GM23338 (cell line): Measurements from ENCODE around the gene C1QTNF8.

Experiments
- CREB1 ChIP-seq: fragments of 250-450 bp; sonication (Bioruptor Pico); IDR thresholded peaks from 2 replicates; pipeline ENCODE4 v1.5.0; 2020; ENCODE audit warnings: low read depth, mild to moderate bottlenecking, moderate library complexity
- ETS1 ChIP-seq: IDR thresholded peaks from 2 replicates; pipeline ENCODE4 v1.6.1; 2016; ENCODE audit warnings: antibody characterized with exemption
- EZH2 ChIP-seq: fragments of 200-600 bp; sonication (generic); IDR thresholded peaks from one replicate; pipeline ENCODE4 v1.8.0; 2017; ENCODE audit warnings: antibody characterized with exemption, mild to moderate bottlenecking, low read depth; ENCODE audit not compliant: unreplicated experiment
- EZH2phosphoT487 ChIP-seq: fragments of 200-600 bp; sonication (generic); IDR thresholded peaks from one replicate; pipeline ENCODE4 v1.8.1; 2018; ENCODE audit warnings: antibody characterized with exemption; ENCODE audit not compliant: unreplicated experiment
- JUNB ChIP-seq: IDR thresholded peaks from one replicate; pipeline ENCODE4 v1.6.1; 2016; ENCODE audit warnings: antibody characterized with exemption; ENCODE audit not compliant: unreplicated experiment
- POLR2AphosphoS5 ChIP-seq: IDR thresholded peaks from 2 replicates; pipeline ENCODE4 v1.6.1; 2016; ENCODE audit warnings: antibody characterized with exemption, low read depth
- STAT1 ChIP-seq: IDR thresholded peaks from one replicate; pipeline ENCODE4 v1.6.1; 2016; ENCODE audit warnings: antibody characterized with exemption; ENCODE audit not compliant: unreplicated experiment
- ZNF114 ChIP-seq: fragments of 250-450 bp; sonication (Bioruptor Pico); IDR thresholded peaks from 2 replicates; pipeline ENCODE4 v1.5.0; 2020; ENCODE audit warnings: mild to moderate bottlenecking, moderate library complexity
- ZNF331 ChIP-seq: fragments of 250-450 bp; sonication (Bioruptor Pico); IDR thresholded peaks from 2 replicates; pipeline ENCODE4 v1.5.0; 2020; ENCODE audit warnings: low read depth, mild to moderate bottlenecking, moderate library complexity
- TF ChIP-seq, protein P1 (sequence below), 2 experiments: fragments of 200-600 bp in 1 of 2; sonication (generic) in 1 of 2; conservative IDR thresholded peaks; 2 replicates each; pipeline versions ENCODE4 v1.5.1 to v1.6.1; 2016 to 2017; ENCODE audit warnings: antibody characterized with exemption in 2 of 2, low read depth in 2 of 2, mild to moderate bottlenecking in 2 of 2, moderate library complexity in 1 of 2
- TF ChIP-seq, protein P2 (sequence below): IDR thresholded peaks from one replicate; pipeline ENCODE4 v1.6.1; 2018; ENCODE audit warnings: antibody characterized with exemption; ENCODE audit not compliant: unreplicated experiment

GRCh38 chr16:1125471-1125870, 29.4 kb upstream of the C1QTNF8 start:
- TF ChIP-seq, protein P1, sequence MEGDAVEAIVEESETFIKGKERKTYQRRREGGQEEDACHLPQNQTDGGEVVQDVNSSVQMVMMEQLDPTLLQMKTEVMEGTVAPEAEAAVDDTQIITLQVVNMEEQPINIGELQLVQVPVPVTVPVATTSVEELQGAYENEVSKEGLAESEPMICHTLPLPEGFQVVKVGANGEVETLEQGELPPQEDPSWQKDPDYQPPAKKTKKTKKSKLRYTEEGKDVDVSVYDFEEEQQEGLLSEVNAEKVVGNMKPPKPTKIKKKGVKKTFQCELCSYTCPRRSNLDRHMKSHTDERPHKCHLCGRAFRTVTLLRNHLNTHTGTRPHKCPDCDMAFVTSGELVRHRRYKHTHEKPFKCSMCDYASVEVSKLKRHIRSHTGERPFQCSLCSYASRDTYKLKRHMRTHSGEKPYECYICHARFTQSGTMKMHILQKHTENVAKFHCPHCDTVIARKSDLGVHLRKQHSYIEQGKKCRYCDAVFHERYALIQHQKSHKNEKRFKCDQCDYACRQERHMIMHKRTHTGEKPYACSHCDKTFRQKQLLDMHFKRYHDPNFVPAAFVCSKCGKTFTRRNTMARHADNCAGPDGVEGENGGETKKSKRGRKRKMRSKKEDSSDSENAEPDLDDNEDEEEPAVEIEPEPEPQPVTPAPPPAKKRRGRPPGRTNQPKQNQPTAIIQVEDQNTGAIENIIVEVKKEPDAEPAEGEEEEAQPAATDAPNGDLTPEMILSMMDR (conservative IDR thresholded peaks at IDR 0.05; ENCODE audit: low read depth in 2 of 2): no peak
- TF ChIP-seq, protein P2, sequence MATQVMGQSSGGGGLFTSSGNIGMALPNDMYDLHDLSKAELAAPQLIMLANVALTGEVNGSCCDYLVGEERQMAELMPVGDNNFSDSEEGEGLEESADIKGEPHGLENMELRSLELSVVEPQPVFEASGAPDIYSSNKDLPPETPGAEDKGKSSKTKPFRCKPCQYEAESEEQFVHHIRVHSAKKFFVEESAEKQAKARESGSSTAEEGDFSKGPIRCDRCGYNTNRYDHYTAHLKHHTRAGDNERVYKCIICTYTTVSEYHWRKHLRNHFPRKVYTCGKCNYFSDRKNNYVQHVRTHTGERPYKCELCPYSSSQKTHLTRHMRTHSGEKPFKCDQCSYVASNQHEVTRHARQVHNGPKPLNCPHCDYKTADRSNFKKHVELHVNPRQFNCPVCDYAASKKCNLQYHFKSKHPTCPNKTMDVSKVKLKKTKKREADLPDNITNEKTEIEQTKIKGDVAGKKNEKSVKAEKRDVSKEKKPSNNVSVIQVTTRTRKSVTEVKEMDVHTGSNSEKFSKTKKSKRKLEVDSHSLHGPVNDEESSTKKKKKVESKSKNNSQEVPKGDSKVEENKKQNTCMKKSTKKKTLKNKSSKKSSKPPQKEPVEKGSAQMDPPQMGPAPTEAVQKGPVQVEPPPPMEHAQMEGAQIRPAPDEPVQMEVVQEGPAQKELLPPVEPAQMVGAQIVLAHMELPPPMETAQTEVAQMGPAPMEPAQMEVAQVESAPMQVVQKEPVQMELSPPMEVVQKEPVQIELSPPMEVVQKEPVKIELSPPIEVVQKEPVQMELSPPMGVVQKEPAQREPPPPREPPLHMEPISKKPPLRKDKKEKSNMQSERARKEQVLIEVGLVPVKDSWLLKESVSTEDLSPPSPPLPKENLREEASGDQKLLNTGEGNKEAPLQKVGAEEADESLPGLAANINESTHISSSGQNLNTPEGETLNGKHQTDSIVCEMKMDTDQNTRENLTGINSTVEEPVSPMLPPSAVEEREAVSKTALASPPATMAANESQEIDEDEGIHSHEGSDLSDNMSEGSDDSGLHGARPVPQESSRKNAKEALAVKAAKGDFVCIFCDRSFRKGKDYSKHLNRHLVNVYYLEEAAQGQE: no peak
- no peak for TF ChIP-seq EZH2phosphoT487
- no peak for TF ChIP-seq ETS1
- no peak for TF ChIP-seq JUNB
- no peak for TF ChIP-seq POLR2AphosphoS5
- TF ChIP-seq CREB1: no peak
- no peak for TF ChIP-seq EZH2
- TF ChIP-seq ZNF331 (CRISPR knock-in tag): no peak
- TF ChIP-seq STAT1: no peak
- no peak for TF ChIP-seq ZNF114
